ENCODE results near the gene MED13. TPM values are rescaled to one million over a fixed set of nuclear protein-coding genes. Genes with fewer than 3 reads are reported as not detected.
"Not testable (repeated sequence)": the region's sequence is repeated elsewhere in the genome, so short reads cannot be mapped to it uniquely, and the experiment has no call there.

The MED13 gene
- polyA plus RNA-seq, 2 of the 4 experiments (the other 2 are of a cell fraction): 14.1 to 64.1 TPM

DNA sequence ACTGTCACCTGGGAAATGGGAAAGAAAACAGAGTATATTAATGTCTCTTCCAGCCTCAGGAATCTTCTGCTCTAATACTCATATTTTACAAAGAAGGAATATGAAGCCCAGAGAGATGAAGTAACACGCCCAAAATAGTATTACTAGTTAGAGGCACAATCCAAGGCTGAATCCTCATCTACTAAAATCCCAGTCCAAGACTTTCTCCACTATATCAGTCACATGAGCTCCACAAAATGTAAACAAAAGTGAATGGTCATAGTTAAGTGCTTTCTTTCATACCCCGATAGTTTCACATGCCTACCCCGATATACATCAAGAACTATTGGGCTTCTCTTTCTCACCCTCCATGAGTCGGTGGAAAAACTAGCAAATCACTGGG lies 138.3 kb downstream of the MED13 start:
- peak overlapping the region; percentile 85 to 94 for H3K27ac ChIP-seq
- POLR2A ChIA-PET: interaction anchor here (0.6 kb wide), 2 partner anchors 36 to 64 kb away, joined by 3 to 4 read pairs; partner anchors contain the start of gene BRIP1
- no peaks in the 10 kb centered on the region for H3K9me3 ChIP-seq
- ATAC-seq (no peak), DNase-seq (ENCODE audit: low read depth in 1 of 2, low spot score in 1 of 2) (no peak), FAIRE-seq (no peak)
- TF ChIP-seq, protein P1, sequence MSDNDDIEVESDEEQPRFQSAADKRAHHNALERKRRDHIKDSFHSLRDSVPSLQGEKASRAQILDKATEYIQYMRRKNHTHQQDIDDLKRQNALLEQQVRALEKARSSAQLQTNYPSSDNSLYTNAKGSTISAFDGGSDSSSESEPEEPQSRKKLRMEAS (IDR thresholded peaks at IDR 0.05): no peak
- TF ChIP-seq NFE2L2 (conservative IDR thresholded peaks at IDR 0.05; ENCODE audit: low read length) (no peak), CHD2 (IDR thresholded peaks at IDR 0.05; ENCODE audit: low read length, partially characterized antibody) (no peak), CEBPB (IDR thresholded peaks at IDR 0.05) (no peak), FOSB (CRISPR knock-in tag; IDR thresholded peaks at IDR 0.05) (no peak), JUN (IDR thresholded peaks at IDR 0.05) (no peak), CBX8 (IDR thresholded peaks at IDR 0.05) (no peak), NR3C1 (IDR thresholded peaks at IDR 0.05) (no peak), JUNB (IDR thresholded peaks at IDR 0.05) (no peak), EHMT2 (IDR thresholded peaks at IDR 0.05; ENCODE audit: low read depth) (no peak), ZSCAN20 (CRISPR knock-in tag; IDR thresholded peaks at IDR 0.05) (no peak), RCOR1 (IDR thresholded peaks at IDR 0.05; ENCODE audit: low read depth, low read length) (no peak), FOSL2 (IDR thresholded peaks at IDR 0.05) (no peak), FOSL2 (CRISPR knock-in tag; IDR thresholded peaks at IDR 0.05) (no peak), HOXB13 (CRISPR knock-in tag; IDR thresholded peaks at IDR 0.05; ENCODE audit: low read depth) (no peak)
- TF ChIP-seq, protein P2, sequence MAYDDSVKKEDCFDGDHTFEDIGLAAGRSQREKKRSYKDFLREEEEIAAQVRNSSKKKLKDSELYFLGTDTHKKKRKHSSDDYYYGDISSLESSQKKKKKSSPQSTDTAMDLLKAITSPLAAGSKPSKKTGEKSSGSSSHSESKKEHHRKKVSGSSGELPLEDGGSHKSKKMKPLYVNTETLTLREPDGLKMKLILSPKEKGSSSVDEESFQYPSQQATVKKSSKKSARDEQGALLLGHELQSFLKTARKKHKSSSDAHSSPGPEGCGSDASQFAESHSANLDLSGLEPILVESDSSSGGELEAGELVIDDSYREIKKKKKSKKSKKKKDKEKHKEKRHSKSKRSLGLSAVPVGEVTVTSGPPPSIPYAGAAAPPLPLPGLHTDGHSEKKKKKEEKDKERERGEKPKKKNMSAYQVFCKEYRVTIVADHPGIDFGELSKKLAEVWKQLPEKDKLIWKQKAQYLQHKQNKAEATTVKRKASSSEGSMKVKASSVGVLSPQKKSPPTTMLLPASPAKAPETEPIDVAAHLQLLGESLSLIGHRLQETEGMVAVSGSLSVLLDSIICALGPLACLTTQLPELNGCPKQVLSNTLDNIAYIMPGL (CRISPR knock-in tag; IDR thresholded peaks at IDR 0.05; ENCODE audit: borderline replicate concordance): no peak
- TF ChIP-seq, protein P3, sequence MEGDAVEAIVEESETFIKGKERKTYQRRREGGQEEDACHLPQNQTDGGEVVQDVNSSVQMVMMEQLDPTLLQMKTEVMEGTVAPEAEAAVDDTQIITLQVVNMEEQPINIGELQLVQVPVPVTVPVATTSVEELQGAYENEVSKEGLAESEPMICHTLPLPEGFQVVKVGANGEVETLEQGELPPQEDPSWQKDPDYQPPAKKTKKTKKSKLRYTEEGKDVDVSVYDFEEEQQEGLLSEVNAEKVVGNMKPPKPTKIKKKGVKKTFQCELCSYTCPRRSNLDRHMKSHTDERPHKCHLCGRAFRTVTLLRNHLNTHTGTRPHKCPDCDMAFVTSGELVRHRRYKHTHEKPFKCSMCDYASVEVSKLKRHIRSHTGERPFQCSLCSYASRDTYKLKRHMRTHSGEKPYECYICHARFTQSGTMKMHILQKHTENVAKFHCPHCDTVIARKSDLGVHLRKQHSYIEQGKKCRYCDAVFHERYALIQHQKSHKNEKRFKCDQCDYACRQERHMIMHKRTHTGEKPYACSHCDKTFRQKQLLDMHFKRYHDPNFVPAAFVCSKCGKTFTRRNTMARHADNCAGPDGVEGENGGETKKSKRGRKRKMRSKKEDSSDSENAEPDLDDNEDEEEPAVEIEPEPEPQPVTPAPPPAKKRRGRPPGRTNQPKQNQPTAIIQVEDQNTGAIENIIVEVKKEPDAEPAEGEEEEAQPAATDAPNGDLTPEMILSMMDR (IDR thresholded peaks at IDR 0.05): no peak
- TF ChIP-seq, protein P4, sequence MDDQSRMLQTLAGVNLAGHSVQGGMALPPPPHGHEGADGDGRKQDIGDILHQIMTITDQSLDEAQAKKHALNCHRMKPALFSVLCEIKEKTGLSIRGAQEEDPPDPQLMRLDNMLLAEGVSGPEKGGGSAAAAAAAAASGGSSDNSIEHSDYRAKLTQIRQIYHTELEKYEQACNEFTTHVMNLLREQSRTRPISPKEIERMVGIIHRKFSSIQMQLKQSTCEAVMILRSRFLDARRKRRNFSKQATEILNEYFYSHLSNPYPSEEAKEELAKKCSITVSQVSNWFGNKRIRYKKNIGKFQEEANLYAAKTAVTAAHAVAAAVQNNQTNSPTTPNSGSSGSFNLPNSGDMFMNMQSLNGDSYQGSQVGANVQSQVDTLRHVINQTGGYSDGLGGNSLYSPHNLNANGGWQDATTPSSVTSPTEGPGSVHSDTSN (IDR thresholded peaks at IDR 0.05): no peak
- TF ChIP-seq, protein P5, sequence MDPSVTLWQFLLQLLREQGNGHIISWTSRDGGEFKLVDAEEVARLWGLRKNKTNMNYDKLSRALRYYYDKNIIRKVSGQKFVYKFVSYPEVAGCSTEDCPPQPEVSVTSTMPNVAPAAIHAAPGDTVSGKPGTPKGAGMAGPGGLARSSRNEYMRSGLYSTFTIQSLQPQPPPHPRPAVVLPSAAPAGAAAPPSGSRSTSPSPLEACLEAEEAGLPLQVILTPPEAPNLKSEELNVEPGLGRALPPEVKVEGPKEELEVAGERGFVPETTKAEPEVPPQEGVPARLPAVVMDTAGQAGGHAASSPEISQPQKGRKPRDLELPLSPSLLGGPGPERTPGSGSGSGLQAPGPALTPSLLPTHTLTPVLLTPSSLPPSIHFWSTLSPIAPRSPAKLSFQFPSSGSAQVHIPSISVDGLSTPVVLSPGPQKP (IDR thresholded peaks at IDR 0.05; ENCODE audit: low read depth, low read length): no peak
- peak overlapping the region; percentile 90 for H3K4me2 ChIP-seq
- CTCF ChIA-PET: interaction anchor here (1.0 to 1.6 kb wide), 3 partner anchors 9 to 183 kb away, joined by 3 to 5 read pairs (median 3); no protein-coding TSS in a partner anchor
- H3K4me3 ChIP-seq: peak overlapping the region; percentile 63
- WGBS (ENCODE audit: missing lambda C conversion rate): 33% methylated on average over 4 of the region's 4 CpGs
- peaks cover 8% of the 10 kb centered on the region for H3K4me1 ChIP-seq

DNA sequence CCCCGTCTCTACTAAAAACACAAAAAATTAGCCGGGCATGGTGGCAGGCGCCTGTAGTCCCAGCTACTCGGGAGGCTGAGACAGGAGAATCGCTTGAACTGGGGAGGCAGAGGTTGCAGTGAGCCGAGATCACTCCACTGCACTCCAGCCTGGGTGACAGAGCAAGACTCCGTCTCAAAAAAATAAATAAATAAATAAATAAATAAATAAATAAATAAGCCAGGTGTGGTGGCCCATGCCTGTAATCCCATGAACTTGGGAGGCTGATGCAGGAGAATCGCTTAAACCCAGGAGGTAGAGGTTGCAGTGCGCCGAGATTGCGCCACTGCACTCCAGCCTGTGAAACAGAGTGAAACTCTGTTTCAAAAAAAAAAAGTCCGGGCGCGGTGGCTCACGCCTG lies 149.9 kb downstream of the MED13 start:
- CTCF ChIA-PET; FAIRE-seq; H3K4me2 ChIP-seq; H3K27ac ChIP-seq; H3K9me3 ChIP-seq; H3K4me3 ChIP-seq; H3K4me1 ChIP-seq; DNase-seq (ENCODE audit: low read depth in 1 of 2, low spot score in 1 of 2); ATAC-seq: not testable (repeated sequence)
- 0 out of 2 replicates have a peak, but pooled peaks have one; percentile 36 for TF ChIP-seq ZC3H11A (IDR thresholded peaks at IDR 0.05)
- POLR2A ChIA-PET: interaction anchor here (0.6 kb wide), 1 partner anchor 196 kb away, joined by 5 read pairs; no protein-coding TSS in a partner anchor
- WGBS (ENCODE audit: missing lambda C conversion rate): 96% methylated on average over 15 of the region's 15 CpGs

Data from A549 (cell line).